Transverse colon (tissue), 3 donors: ENCODE measurements around the gene LRPAP1.

Source experiments
- CTCF ChIP-seq, 5 experiments: fragments of 200-600 bp in 3 of 5; fragments of 450-650 bp in 2 of 5; sonication (generic) in 3 of 5; IDR thresholded peaks; 1 replicate in 2 of 5; 2 replicates in 3 of 5; pipeline ENCODE4 v1.5.1; 2016 to 2017; ENCODE audit warnings: antibody characterized with exemption in 5 of 5, inconsistent platforms in 3 of 5, mild to moderate bottlenecking in 2 of 5, moderate library complexity in 1 of 5
- POLR2A ChIP-seq: fragments of 450-650 bp; IDR thresholded peaks from one replicate; pipeline ENCODE4 v1.6.1; 2016; ENCODE audit warnings: antibody characterized with exemption, mild to moderate bottlenecking, moderate library complexity

DNA sequence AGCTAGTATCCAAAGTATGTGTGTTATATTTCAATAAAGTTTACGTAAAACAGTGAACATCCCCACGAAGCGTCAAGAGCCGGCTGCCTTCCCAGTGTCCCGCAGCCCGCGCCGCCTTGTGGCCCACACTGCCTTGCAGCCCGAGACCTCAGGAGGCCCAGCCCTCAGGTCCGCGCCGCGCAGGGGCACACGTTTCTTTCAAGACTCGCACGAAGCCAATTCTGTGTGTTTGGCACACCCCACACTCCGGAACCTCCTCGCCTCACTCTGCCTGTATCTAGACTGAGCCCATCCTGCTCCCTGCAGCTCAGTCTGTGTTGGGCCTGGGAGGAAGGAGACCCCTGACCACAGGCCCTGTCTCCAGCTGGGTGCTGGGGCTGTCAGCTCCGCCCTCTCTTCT, 5.8 kb downstream of the LRPAP1 start:
- TF ChIP-seq CTCF (IDR thresholded peaks at IDR 0.05) (no peak), POLR2A (no peak)
